ENCODE data around the gene DEPDC4.

DNA sequence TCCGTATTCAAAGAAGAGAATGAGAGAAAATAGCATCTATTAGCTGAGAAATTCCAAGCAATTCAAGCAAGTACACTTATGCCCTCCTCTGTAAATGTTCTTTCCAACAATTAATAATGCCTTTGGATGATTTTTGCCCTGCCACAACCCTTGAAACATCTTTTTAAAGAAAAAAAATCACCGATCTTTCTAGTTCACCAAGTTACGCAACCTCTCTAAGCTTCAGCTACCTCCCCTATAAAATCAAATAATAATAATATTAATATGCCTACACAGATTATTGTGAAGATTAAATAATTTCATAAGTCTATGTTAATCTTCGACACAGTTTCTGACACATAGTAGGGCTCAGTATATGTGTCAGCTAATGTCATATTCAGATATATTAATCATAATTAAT is 19.1 kb downstream of the DEPDC4 start:
- no peak for TF ChIP-seq CTCF (IDR thresholded peaks at IDR 0.05; ENCODE audit: insufficient read depth, low read depth, low read length)
- no peak for TF ChIP-seq EZH2 (IDR thresholded peaks at IDR 0.05; ENCODE audit: insufficient read depth, low read length)

Measured in astrocyte (in vitro differentiated cells and primary cell).